HepG2 (cell line): ENCODE results near the gene FBXO8. TPM values are rescaled to one million over a fixed set of nuclear protein-coding genes. Genes with fewer than 3 reads are reported as not detected.

Experiments used
- CC2D1A ChIP-seq: sonication (generic); formaldehyde crosslinking; IDR thresholded peaks from 2 replicates; pipeline ENCODE4 v1.8.1; 2023; ENCODE audit warnings: mild to moderate bottlenecking, missing genetic modification reagents
- CEBPB ChIP-seq: IDR thresholded peaks from 2 replicates; pipeline ENCODE4 v1.6.1; 2011; ENCODE audit warnings: low read depth, low read length, improper control_type of control experiment, borderline replicate concordance
- DR1 ChIP-seq: sonication (generic); formaldehyde crosslinking; IDR thresholded peaks from 2 replicates; pipeline ENCODE4 v1.8.0; 2021; ENCODE audit warnings: mild to moderate bottlenecking, missing genetic modification reagents, inconsistent platforms
- ELF4 ChIP-seq: sonication (generic); formaldehyde crosslinking; IDR thresholded peaks from 2 replicates; pipeline ENCODE4 v1.5.0; 2020; ENCODE audit warnings: missing genetic modification reagents, mild to moderate bottlenecking, moderate library complexity, borderline replicate concordance
- ETV5 ChIP-seq: IDR thresholded peaks from 2 replicates; pipeline ENCODE4 v1.6.1; 2018; ENCODE audit warnings: missing biosample characterization, missing genetic modification reagents, inconsistent platforms, borderline replicate concordance
- FOSL2 ChIP-seq: sonication (generic); formaldehyde crosslinking; IDR thresholded peaks from 2 replicates; pipeline ENCODE4 v1.4.0; 2020; ENCODE audit warnings: missing genetic modification reagents
- MIER3 ChIP-seq: IDR thresholded peaks from 2 replicates; pipeline ENCODE4 v1.6.1; 2016; ENCODE audit warnings: missing compliant biosample characterization, borderline replicate concordance
- RXRA ChIP-seq: sonication (generic); formaldehyde crosslinking; IDR thresholded peaks from 2 replicates; pipeline ENCODE4 v1.5.1; 2020; ENCODE audit warnings: missing genetic modification reagents
- SMARCC2 ChIP-seq: fragments of 450-650 bp; IDR thresholded peaks from 2 replicates; pipeline ENCODE4 v1.6.1; 2017; ENCODE audit warnings: antibody characterized with exemption, mild to moderate bottlenecking
- SOX6 ChIP-seq, 2 experiments: fragments of 450-650 bp in 1 of 2; sonication (generic) in 1 of 2; formaldehyde crosslinking in 1 of 2; IDR thresholded peaks; 2 replicates each; pipeline versions ENCODE4 v1.4.0 to v1.6.1; 2017 to 2020; ENCODE audit warnings: antibody characterized with exemption in 1 of 2, mild to moderate bottlenecking in 1 of 2, missing genetic modification reagents in 1 of 2
- SRSF1 ChIP-seq: fragments of 200-400 bp; formaldehyde crosslinking; optimal IDR thresholded peaks from 2 replicates; pipeline ENCODE3; 2017; ENCODE audit warnings: mild to moderate bottlenecking, low read depth, low read length, moderate library complexity
- U2AF2 ChIP-seq: fragments of 200-400 bp; formaldehyde crosslinking; IDR thresholded peaks from 2 replicates; pipeline ENCODE4 v1.6.1; 2017; ENCODE audit warnings: low read depth, mild to moderate bottlenecking, low read length
- ZMYM2 ChIP-seq: sonication (generic); formaldehyde crosslinking; IDR thresholded peaks from 2 replicates; pipeline ENCODE4 v1.8.0; 2022; ENCODE audit warnings: mild to moderate bottlenecking, missing genetic modification reagents
- ZNF501 ChIP-seq: sonication (generic); formaldehyde crosslinking; IDR thresholded peaks from 2 replicates; pipeline ENCODE4 v1.5.1; 2020; ENCODE audit warnings: mild to moderate bottlenecking, moderate library complexity, missing genetic modification reagents
- ZNF547 ChIP-seq: sonication (generic); formaldehyde crosslinking; IDR thresholded peaks from 2 replicates; pipeline ENCODE4 v1.5.1; 2020; ENCODE audit warnings: mild to moderate bottlenecking, missing genetic modification reagents
- ZNF556 ChIP-seq: sonication (generic); formaldehyde crosslinking; IDR thresholded peaks from 2 replicates; pipeline ENCODE4 v1.4.0; 2020; ENCODE audit warnings: mild to moderate bottlenecking, missing genetic modification reagents, borderline replicate concordance
- ZNF580 ChIP-seq: IDR thresholded peaks from 2 replicates; pipeline ENCODE4 v1.6.1; 2016; ENCODE audit warnings: low read depth, borderline replicate concordance
- ZNF589 ChIP-seq: sonication (generic); formaldehyde crosslinking; conservative IDR thresholded peaks from 2 replicates; pipeline ENCODE4 v1.8.0; 2022; ENCODE audit warnings: mild to moderate bottlenecking, moderate library complexity, missing genetic modification reagents
- ZNF629 ChIP-seq: sonication (generic); formaldehyde crosslinking; conservative IDR thresholded peaks from 2 replicates; pipeline ENCODE4 v1.5.0; 2020; ENCODE audit warnings: missing genetic modification reagents
- ZNF672 ChIP-seq: sonication (generic); formaldehyde crosslinking; IDR thresholded peaks from 2 replicates; pipeline ENCODE4 v1.8.1; 2022; ENCODE audit warnings: missing genetic modification reagents
- ZNF7 ChIP-seq: IDR thresholded peaks from 2 replicates; pipeline ENCODE4 v1.6.1; 2016; ENCODE audit warnings: missing biosample characterization, missing genetic modification reagents
- ZSCAN21 ChIP-seq: sonication (generic); formaldehyde crosslinking; IDR thresholded peaks from 2 replicates; pipeline ENCODE4 v1.8.0; 2022; ENCODE audit warnings: mild to moderate bottlenecking, missing genetic modification reagents, moderate library complexity, borderline replicate concordance
- ZSCAN29 ChIP-seq: sonication (generic); formaldehyde crosslinking; conservative IDR thresholded peaks from 2 replicates; pipeline ENCODE4 v1.4.0; 2020; ENCODE audit warnings: mild to moderate bottlenecking, missing genetic modification reagents
- polyA plus RNA-seq, 8 experiments: library from polyadenylated mRNA; depleted of rRNA in 3 of 8; stranded (reverse) in 7 of 8; unstranded in 1 of 8; fragments of >200 nt; fragmentation: Illumina TruSeq in 4 of 8; extraction: Trizol in 4 of 8; gene quantifications; 2 replicates each; pipeline versions ENCODE4 v1.2.1 to v1.2.3, GENCODE V29; 2011 to 2016; ENCODE audit warnings: low read depth in 4 of 8, missing spikeins in 1 of 8, mixed read lengths in 1 of 8; ENCODE audit not compliant: insufficient read depth in 1 of 8
- total RNA-seq, 5 experiments: library from RNA; depleted of rRNA; stranded (reverse); fragments of >200 nt; fragmentation: Illumina TruSeq; extraction: Trizol; gene quantifications; 2 replicates each; pipeline ENCODE4 v1.2.3, GENCODE V29; 2016; ENCODE audit warnings: low read depth in 1 of 5
- TF ChIP-seq, protein P1 (sequence below): sonication (generic); formaldehyde crosslinking; IDR thresholded peaks from 2 replicates; pipeline ENCODE4 v1.4.0; 2020; ENCODE audit warnings: missing genetic modification reagents, borderline replicate concordance
- TF ChIP-seq, protein P2 (sequence below): IDR thresholded peaks from 2 replicates; pipeline ENCODE4 v1.6.1; 2016; ENCODE audit warnings: missing genetic modification reagents, missing compliant biosample characterization
- TF ChIP-seq, protein P3 (sequence below): fragments of 450-650 bp; IDR thresholded peaks from 2 replicates; pipeline ENCODE4 v1.6.1; 2017

The FBXO8 gene
- total and polyA plus RNA-seq, 2 of the 13 experiments (the other 11 are each of a cell fraction or from before 2014, with no cell fraction given): 11.7 to 15.2 TPM

GRCh38 chr4:174282836-174283506 lies 496 bp downstream of the FBXO8 start (continued):
- TF ChIP-seq, protein P1, sequence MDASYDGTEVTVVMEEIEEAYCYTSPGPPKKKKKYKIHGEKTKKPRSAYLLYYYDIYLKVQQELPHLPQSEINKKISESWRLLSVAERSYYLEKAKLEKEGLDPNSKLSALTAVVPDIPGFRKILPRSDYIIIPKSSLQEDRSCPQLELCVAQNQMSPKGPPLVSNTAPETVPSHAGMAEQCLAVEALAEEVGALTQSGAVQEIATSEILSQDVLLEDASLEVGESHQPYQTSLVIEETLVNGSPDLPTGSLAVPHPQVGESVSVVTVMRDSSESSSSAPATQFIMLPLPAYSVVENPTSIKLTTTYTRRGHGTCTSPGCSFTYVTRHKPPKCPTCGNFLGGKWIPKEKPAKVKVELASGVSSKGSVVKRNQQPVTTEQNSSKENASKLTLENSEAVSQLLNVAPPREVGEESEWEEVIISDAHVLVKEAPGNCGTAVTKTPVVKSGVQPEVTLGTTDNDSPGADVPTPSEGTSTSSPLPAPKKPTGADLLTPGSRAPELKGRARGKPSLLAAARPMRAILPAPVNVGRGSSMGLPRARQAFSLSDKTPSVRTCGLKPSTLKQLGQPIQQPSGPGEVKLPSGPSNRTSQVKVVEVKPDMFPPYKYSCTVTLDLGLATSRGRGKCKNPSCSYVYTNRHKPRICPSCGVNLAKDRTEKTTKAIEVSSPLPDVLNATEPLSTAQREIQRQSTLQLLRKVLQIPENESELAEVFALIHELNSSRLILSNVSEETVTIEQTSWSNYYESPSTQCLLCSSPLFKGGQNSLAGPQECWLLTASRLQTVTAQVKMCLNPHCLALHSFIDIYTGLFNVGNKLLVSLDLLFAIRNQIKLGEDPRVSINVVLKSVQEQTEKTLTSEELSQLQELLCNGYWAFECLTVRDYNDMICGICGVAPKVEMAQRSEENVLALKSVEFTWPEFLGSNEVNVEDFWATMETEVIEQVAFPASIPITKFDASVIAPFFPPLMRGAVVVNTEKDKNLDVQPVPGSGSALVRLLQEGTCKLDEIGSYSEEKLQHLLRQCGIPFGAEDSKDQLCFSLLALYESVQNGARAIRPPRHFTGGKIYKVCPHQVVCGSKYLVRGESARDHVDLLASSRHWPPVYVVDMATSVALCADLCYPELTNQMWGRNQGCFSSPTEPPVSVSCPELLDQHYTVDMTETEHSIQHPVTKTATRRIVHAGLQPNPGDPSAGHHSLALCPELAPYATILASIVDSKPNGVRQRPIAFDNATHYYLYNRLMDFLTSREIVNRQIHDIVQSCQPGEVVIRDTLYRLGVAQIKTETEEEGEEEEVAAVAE (CRISPR knock-in tag): no peak
- TF ChIP-seq, protein P2, sequence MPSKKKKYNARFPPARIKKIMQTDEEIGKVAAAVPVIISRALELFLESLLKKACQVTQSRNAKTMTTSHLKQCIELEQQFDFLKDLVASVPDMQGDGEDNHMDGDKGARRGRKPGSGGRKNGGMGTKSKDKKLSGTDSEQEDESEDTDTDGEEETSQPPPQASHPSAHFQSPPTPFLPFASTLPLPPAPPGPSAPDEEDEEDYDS (CRISPR knock-in tag): peak; percentile 30
- TF ChIP-seq DR1 (CRISPR knock-in tag): no peak
- TF ChIP-seq ZNF556 (CRISPR knock-in tag): no peak
- no peak for TF ChIP-seq ZNF501 (CRISPR knock-in tag)
- TF ChIP-seq ZSCAN29 (CRISPR knock-in tag): no peak
- no peak for TF ChIP-seq ETV5 (CRISPR knock-in tag)
- TF ChIP-seq MIER3 (CRISPR knock-in tag): 0 out of 2 replicates have a peak, but pooled peaks have one; percentile 4
- no peak for TF ChIP-seq ZNF580
- TF ChIP-seq ZMYM2: no peak
- no peak for TF ChIP-seq ZNF7 (CRISPR knock-in tag)
- peak; percentile 1; the same call in 1 of the 2 replicates for TF ChIP-seq ELF4 (CRISPR knock-in tag)
- TF ChIP-seq ZNF672: no peak
- TF ChIP-seq U2AF2: 0 out of 2 replicates have a peak, but pooled peaks have one; percentile 10
- TF ChIP-seq, protein P3, sequence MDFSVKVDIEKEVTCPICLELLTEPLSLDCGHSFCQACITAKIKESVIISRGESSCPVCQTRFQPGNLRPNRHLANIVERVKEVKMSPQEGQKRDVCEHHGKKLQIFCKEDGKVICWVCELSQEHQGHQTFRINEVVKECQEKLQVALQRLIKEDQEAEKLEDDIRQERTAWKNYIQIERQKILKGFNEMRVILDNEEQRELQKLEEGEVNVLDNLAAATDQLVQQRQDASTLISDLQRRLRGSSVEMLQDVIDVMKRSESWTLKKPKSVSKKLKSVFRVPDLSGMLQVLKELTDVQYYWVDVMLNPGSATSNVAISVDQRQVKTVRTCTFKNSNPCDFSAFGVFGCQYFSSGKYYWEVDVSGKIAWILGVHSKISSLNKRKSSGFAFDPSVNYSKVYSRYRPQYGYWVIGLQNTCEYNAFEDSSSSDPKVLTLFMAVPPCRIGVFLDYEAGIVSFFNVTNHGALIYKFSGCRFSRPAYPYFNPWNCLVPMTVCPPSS: no peak
- TF ChIP-seq SRSF1: peak; percentile 3
- TF ChIP-seq ZNF629 (CRISPR knock-in tag): no peak
- no peak for TF ChIP-seq FOSL2
- TF ChIP-seq CC2D1A (CRISPR knock-in tag): no peak
- no peak for TF ChIP-seq SOX6 (IDR thresholded peaks at IDR 0.05)
- TF ChIP-seq SOX6 (CRISPR knock-in tag; IDR thresholded peaks at IDR 0.05): no peak
- TF ChIP-seq CEBPB: peak; percentile 37; the same call in 1 of the 2 replicates
- no peak for TF ChIP-seq RXRA (CRISPR knock-in tag)
- TF ChIP-seq ZNF589 (CRISPR knock-in tag): no peak
- TF ChIP-seq ZNF547 (CRISPR knock-in tag): 0 out of 2 replicates have a peak, but pooled peaks have one; percentile 10
- no peak for TF ChIP-seq SMARCC2
- TF ChIP-seq ZSCAN21 (CRISPR knock-in tag): no peak
